ENCODE results near the gene GRAMD1A. TPM values are rescaled to one million over a fixed set of nuclear protein-coding genes. Genes with fewer than 3 reads are reported as not detected.

Gene GRAMD1A
- total and polyA plus RNA-seq, 9 of the 15 experiments (the other 6 are each of a cell fraction or from before 2014, with no cell fraction given), result 1.4 to 63.8 (median 38.5) TPM

DNA sequence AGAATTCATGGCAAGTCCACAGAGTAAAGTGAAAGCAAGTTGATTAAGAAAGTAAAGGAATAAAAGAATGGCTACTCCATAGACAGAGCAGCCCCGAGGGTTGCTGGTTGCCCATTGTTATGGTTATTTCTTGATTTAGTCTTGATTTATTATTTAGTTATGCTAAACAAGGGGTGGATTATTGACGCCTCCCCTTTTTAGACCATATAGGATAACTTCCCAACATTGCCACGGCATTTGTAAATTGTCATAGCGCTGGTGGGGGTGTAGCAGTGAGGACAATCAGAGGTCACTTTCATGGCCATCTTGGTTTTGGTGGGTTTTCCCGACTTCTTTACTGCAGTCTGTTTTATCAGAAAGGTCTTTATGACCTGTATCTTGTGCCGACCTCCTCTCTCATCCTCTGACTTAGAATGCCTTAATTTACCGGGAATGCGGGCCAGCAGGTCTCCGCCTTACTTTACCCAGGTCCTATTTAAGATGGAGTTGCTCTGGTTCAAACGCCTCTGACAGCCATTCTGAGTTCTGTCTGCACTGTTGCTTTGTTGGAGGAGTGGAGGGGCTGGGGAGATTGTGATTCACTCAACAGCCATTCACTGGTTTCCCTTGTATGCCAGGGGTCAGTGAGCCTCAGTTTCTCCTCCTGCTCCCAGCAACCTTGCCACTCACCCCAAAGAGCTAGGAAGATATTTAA, 69.0 kb downstream of the GRAMD1A start (continued):
- TF ChIP-seq, protein P1, sequence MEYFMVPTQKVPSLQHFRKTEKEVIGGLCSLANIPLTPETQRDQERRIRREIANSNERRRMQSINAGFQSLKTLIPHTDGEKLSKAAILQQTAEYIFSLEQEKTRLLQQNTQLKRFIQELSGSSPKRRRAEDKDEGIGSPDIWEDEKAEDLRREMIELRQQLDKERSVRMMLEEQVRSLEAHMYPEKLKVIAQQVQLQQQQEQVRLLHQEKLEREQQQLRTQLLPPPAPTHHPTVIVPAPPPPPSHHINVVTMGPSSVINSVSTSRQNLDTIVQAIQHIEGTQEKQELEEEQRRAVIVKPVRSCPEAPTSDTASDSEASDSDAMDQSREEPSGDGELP (CRISPR knock-in tag; IDR thresholded peaks at IDR 0.05; ENCODE audit: borderline replicate concordance), result no peak
- TF ChIP-seq SREBF1 (IDR thresholded peaks at IDR 0.05; ENCODE audit: borderline replicate concordance, low read depth, low read length), result no peak
- TF ChIP-seq CBX8 (IDR thresholded peaks at IDR 0.05; ENCODE audit: borderline replicate concordance, extremely low read depth, low read depth, low read length, poor library complexity, severe bottlenecking), result no peak
- TF ChIP-seq KLF16 (IDR thresholded peaks at IDR 0.05), result no peak
- TF ChIP-seq, protein P2, sequence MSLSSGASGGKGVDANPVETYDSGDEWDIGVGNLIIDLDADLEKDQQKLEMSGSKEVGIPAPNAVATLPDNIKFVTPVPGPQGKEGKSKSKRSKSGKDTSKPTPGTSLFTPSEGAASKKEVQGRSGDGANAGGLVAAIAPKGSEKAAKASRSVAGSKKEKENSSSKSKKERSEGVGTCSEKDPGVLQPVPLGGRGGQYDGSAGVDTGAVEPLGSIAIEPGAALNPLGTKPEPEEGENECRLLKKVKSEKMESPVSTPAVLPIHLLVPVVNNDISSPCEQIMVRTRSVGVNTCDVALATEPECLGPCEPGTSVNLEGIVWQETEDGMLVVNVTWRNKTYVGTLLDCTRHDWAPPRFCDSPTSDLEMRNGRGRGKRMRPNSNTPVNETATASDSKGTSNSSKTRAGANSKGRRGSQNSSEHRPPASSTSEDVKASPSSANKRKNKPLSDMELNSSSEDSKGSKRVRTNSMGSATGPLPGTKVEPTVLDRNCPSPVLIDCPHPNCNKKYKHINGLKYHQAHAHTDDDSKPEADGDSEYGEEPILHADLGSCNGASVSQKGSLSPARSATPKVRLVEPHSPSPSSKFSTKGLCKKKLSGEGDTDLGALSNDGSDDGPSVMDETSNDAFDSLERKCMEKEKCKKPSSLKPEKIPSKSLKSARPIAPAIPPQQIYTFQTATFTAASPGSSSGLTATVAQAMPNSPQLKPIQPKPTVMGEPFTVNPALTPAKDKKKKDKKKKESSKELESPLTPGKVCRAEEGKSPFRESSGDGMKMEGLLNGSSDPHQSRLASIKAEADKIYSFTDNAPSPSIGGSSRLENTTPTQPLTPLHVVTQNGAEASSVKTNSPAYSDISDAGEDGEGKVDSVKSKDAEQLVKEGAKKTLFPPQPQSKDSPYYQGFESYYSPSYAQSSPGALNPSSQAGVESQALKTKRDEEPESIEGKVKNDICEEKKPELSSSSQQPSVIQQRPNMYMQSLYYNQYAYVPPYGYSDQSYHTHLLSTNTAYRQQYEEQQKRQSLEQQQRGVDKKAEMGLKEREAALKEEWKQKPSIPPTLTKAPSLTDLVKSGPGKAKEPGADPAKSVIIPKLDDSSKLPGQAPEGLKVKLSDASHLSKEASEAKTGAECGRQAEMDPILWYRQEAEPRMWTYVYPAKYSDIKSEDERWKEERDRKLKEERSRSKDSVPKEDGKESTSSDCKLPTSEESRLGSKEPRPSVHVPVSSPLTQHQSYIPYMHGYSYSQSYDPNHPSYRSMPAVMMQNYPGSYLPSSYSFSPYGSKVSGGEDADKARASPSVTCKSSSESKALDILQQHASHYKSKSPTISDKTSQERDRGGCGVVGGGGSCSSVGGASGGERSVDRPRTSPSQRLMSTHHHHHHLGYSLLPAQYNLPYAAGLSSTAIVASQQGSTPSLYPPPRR (CRISPR knock-in tag; IDR thresholded peaks at IDR 0.05; ENCODE audit: borderline replicate concordance), result no peak
- TF ChIP-seq PCBP1 (IDR thresholded peaks at IDR 0.05; ENCODE audit: low read depth, low read length, poor library complexity, severe bottlenecking), result no peak
- TF ChIP-seq ZNF699 (CRISPR knock-in tag; IDR thresholded peaks at IDR 0.05; ENCODE audit: insufficient replicate concordance), result no peak
- TF ChIP-seq PML (IDR thresholded peaks at IDR 0.05; ENCODE audit: low read length), result no peak
- TF ChIP-seq IFI16 (CRISPR knock-in tag; IDR thresholded peaks at IDR 0.05), result no peak
- no peak for TF ChIP-seq ZNF830 (CRISPR knock-in tag; IDR thresholded peaks at IDR 0.05)
- TF ChIP-seq, protein P3, sequence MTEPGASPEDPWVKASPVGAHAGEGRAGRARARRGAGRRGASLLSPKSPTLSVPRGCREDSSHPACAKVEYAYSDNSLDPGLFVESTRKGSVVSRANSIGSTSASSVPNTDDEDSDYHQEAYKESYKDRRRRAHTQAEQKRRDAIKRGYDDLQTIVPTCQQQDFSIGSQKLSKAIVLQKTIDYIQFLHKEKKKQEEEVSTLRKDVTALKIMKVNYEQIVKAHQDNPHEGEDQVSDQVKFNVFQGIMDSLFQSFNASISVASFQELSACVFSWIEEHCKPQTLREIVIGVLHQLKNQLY (CRISPR knock-in tag; conservative IDR thresholded peaks at IDR 0.05), result no peak
- no peak for TF ChIP-seq PPARD (CRISPR knock-in tag; IDR thresholded peaks at IDR 0.05)
- TF ChIP-seq ZNF282 (CRISPR knock-in tag; IDR thresholded peaks at IDR 0.05), result no peak
- TF ChIP-seq ZNF263 (CRISPR knock-in tag; IDR thresholded peaks at IDR 0.05; ENCODE audit: borderline replicate concordance), result no peak
- TF ChIP-seq, protein P4, sequence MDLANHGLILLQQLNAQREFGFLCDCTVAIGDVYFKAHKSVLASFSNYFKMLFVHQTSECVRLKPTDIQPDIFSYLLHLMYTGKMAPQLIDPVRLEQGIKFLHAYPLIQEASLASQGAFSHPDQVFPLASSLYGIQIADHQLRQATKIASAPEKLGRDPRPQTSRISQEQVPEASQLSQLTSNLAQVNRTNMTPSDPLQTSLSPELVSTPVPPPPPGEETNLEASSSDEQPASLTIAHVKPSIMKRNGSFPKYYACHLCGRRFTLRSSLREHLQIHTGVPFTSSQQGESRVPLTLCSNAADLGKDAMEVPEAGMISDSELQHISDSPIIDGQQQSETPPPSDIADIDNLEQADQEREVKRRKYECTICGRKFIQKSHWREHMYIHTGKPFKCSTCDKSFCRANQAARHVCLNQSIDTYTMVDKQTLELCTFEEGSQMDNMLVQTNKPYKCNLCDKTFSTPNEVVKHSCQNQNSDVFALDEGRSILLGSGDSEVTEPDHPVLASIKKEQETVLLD (IDR thresholded peaks at IDR 0.05), result no peak
- peak; percentile 30; the same call in 1 of the 2 replicates for TF ChIP-seq MEF2D (tag; conservative IDR thresholded peaks at IDR 0.05; ENCODE audit: low read depth)
- TF ChIP-seq CHD1 (IDR thresholded peaks at IDR 0.05; ENCODE audit: low read length), result no peak
- TF ChIP-seq, protein P5, sequence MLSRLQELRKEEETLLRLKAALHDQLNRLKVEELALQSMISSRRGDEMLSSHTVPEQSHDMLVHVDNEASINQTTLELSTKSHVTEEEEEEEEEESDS (CRISPR knock-in tag; IDR thresholded peaks at IDR 0.05), result no peak
- TF ChIP-seq NR2C1 (IDR thresholded peaks at IDR 0.05), result no peak
- 0 out of 2 replicates have a peak, but pooled peaks have one; percentile 15 for TF ChIP-seq NR2C1 (tag; IDR thresholded peaks at IDR 0.05)
